GM10248 (cell line): ENCODE results near the gene KCNC4.

Experiments
- CTCF ChIA-PET: fragments of 300-600 bp; sonication (Branson Sonifier 250); formaldehyde crosslinking; extraction: SDS; loops from one replicate; lab custom pipeline; 2021; ENCODE audit warnings: antibody characterized with exemption; lab: Yijun Ruan, JAX
- POLR2A ChIA-PET: fragments of 350-650 bp; sonication (Branson Sonifier 250); formaldehyde crosslinking; extraction: SDS; loops from one replicate; lab custom pipeline; 2020; ENCODE audit warnings: antibody characterized with exemption; lab: Yijun Ruan, JAX
- DNase-seq: peaks from one replicate; pipeline ENCODE4 v3.0.0; 2012; ENCODE audit errors: extremely low spot score
- CTCF ChIP-seq: IDR thresholded peaks from 2 replicates; pipeline ENCODE4 v1.5.1; 2012; ENCODE audit warnings: mild to moderate bottlenecking, low read depth; ENCODE audit errors: extremely low read depth, missing control alignments, control extremely low read depth

Gene KCNC4

GRCh38 chr1:110209715-110210603, at the start of gene KCNC4:
Gene KCNC4 (plus strand): TSS chr1:110210314. CDS start chr1:110211500, 1,186 bp downstream.
- peak; percentile 88 for DNase-seq
- CTCF ChIA-PET = interaction anchor here (1.6 to 7.8 kb wide), 16 partner anchors 10 to 286 kb away, joined by 4 to 352 read pairs (median 28); partner anchors contain the start of gene RBM15
- TF ChIP-seq CTCF = no peak
- POLR2A ChIA-PET = no interaction called here

GRCh38 chr1:110160538-110161100, 49.5 kb upstream of the KCNC4 start:
- POLR2A ChIA-PET = no interaction called here
- CTCF ChIA-PET = interaction anchor here (1.1 to 1.2 kb wide), 3 partner anchors 15 to 335 kb away, joined by 3 read pairs; no protein-coding TSS in a partner anchor
- no peak for TF ChIP-seq CTCF
- DNase-seq = no peak

GRCh38 chr1:110161165-110161564, 48.9 kb upstream of the KCNC4 start:
- no peak for TF ChIP-seq CTCF
- ChIA-PET POLR2A (no interaction called here), CTCF (interaction anchor here (1.1 to 1.2 kb wide), 2 partner anchors 44 to 335 kb away, joined by 3 read pairs; no protein-coding TSS in a partner anchor)
- DNase-seq = no peak

GRCh38 chr1:110161849-110162248, 48.3 kb upstream of the KCNC4 start:
- ChIA-PET POLR2A (no interaction called here), CTCF (interaction anchor here (0.9 to 1.3 kb wide), 3 partner anchors 44 to 299 kb away, joined by 3 read pairs; no protein-coding TSS in a partner anchor)
- DNase-seq = no peak

GRCh38 chr1:110163591-110163990, 46.5 kb upstream of the KCNC4 start:
- TF ChIP-seq CTCF = no peak
- POLR2A ChIA-PET = no interaction called here
- CTCF ChIA-PET = interaction anchor here (1.2 kb wide), 1 partner anchor 75 kb away, joined by 3 read pairs; no protein-coding TSS in a partner anchor
- no peak for DNase-seq

More at GRCh38 chr1:110161849-110162248, 48.3 kb upstream of the KCNC4 start:
- no peak for TF ChIP-seq CTCF

- no peak for DNase-seq
- no peak for TF ChIP-seq CTCF
- ChIA-PET CTCF (interaction anchor here (0.9 to 2.6 kb wide), 2 partner anchors 10 to 111 kb away, joined by 3 to 9 read pairs; no protein-coding TSS in a partner anchor), POLR2A (no interaction called here)
Observed at GRCh38 chr1:110164725-110165350, 45.3 kb upstream of the KCNC4 start.
